ENCODE results near the gene FMNL2. TPM values are rescaled to one million over a fixed set of nuclear protein-coding genes. Genes with fewer than 3 reads are reported as not detected.

FMNL2 gene
- total RNA-seq, 1 donor = 24.2 TPM

GRCh38 chr2:152452256-152452973, 117.4 kb downstream of the FMNL2 start:
- Histone ChIP-seq H3K4me2 (ENCODE audit: insufficient read depth, low read length) (no peak overlapping the region), H3K4me3 (ENCODE audit: insufficient read depth, low read length) (no peak overlapping the region), H4K20me1 (ENCODE audit: insufficient read depth, low read length) (peaks cover 4% of the 10 kb centered on the region), H2AFZ (ENCODE audit: low read length) (no peak overlapping the region), H3K79me2 (ENCODE audit: insufficient read depth, low read length) (peaks cover 41% of the 10 kb centered on the region), H3K4me1 (ENCODE audit: insufficient read depth, low read length) (no peaks in the 10 kb centered on the region), H3K36me3 (ENCODE audit: insufficient read depth, low read length) (no peaks in the 10 kb centered on the region), H3K27ac (ENCODE audit: low read depth, low read length) (no peak overlapping the region), H3K27me3 (ENCODE audit: insufficient read depth, low read length) (no peaks in the 10 kb centered on the region), H3K9me3 (ENCODE audit: low read depth, low read length) (no peaks in the 10 kb centered on the region)
- peak; percentile 36 for DNase-seq (ENCODE audit: insufficient read length, low spot score, missing footprints)
- TF ChIP-seq CTCF (IDR thresholded peaks at IDR 0.05; ENCODE audit: extremely low read depth, low read depth, low read length) = no peak

GRCh38 chr2:152453129-152453911, 118.3 kb downstream of the FMNL2 start:
- Histone ChIP-seq H3K27ac (ENCODE audit: low read depth, low read length) (no peak overlapping the region), H3K27me3 (ENCODE audit: insufficient read depth, low read length) (no peaks in the 10 kb centered on the region), H3K9me3 (ENCODE audit: low read depth, low read length) (no peaks in the 10 kb centered on the region), H3K79me2 (ENCODE audit: insufficient read depth, low read length) (peaks cover 40% of the 10 kb centered on the region), H3K4me3 (ENCODE audit: insufficient read depth, low read length) (no peak overlapping the region), H3K4me1 (ENCODE audit: insufficient read depth, low read length) (no peaks in the 10 kb centered on the region), H2AFZ (ENCODE audit: low read length) (no peak overlapping the region), H4K20me1 (ENCODE audit: insufficient read depth, low read length) (peaks cover 3% of the 10 kb centered on the region), H3K4me2 (ENCODE audit: insufficient read depth, low read length) (no peak overlapping the region), H3K36me3 (ENCODE audit: insufficient read depth, low read length) (no peaks in the 10 kb centered on the region)
- TF ChIP-seq CTCF (IDR thresholded peaks at IDR 0.05; ENCODE audit: extremely low read depth, low read depth, low read length) = no peak
- DNase-seq (ENCODE audit: insufficient read length, low spot score, missing footprints) = no peak

GRCh38 chr2:152454371-152454770, 119.4 kb downstream of the FMNL2 start:
- H3K4me2 ChIP-seq (ENCODE audit: insufficient read depth, low read length) = no peak overlapping the region
- H3K27me3 ChIP-seq (ENCODE audit: insufficient read depth, low read length) = no peaks in the 10 kb centered on the region
- peaks cover 40% of the 10 kb centered on the region for H3K79me2 ChIP-seq (ENCODE audit: insufficient read depth, low read length)
- no peak for DNase-seq (ENCODE audit: insufficient read length, low spot score, missing footprints)
- H3K27ac ChIP-seq (ENCODE audit: low read depth, low read length) = no peak overlapping the region
- H4K20me1 ChIP-seq (ENCODE audit: insufficient read depth, low read length) = peaks cover 3% of the 10 kb centered on the region
- no peaks in the 10 kb centered on the region for H3K4me1 ChIP-seq (ENCODE audit: insufficient read depth, low read length)
- H3K4me3 ChIP-seq (ENCODE audit: insufficient read depth, low read length) = no peak overlapping the region
- no peak overlapping the region for H2AFZ ChIP-seq (ENCODE audit: low read length)
- no peak for TF ChIP-seq CTCF (IDR thresholded peaks at IDR 0.05; ENCODE audit: extremely low read depth, low read depth, low read length)
- H3K36me3 ChIP-seq (ENCODE audit: insufficient read depth, low read length) = no peaks in the 10 kb centered on the region
- H3K9me3 ChIP-seq (ENCODE audit: low read depth, low read length) = no peaks in the 10 kb centered on the region

GRCh38 chr2:152454960-152455359, 120.0 kb downstream of the FMNL2 start:
- DNase-seq (ENCODE audit: insufficient read length, low spot score, missing footprints) = no peak
- Histone ChIP-seq H3K27me3 (ENCODE audit: insufficient read depth, low read length) (no peaks in the 10 kb centered on the region), H3K4me3 (ENCODE audit: insufficient read depth, low read length) (no peak overlapping the region), H3K27ac (ENCODE audit: low read depth, low read length) (no peak overlapping the region), H3K4me1 (ENCODE audit: insufficient read depth, low read length) (no peaks in the 10 kb centered on the region), H2AFZ (ENCODE audit: low read length) (no peak overlapping the region), H3K36me3 (ENCODE audit: insufficient read depth, low read length) (no peaks in the 10 kb centered on the region), H3K79me2 (ENCODE audit: insufficient read depth, low read length) (peaks cover 35% of the 10 kb centered on the region), H3K9me3 (ENCODE audit: low read depth, low read length) (no peaks in the 10 kb centered on the region), H4K20me1 (ENCODE audit: insufficient read depth, low read length) (peaks cover 3% of the 10 kb centered on the region), H3K4me2 (ENCODE audit: insufficient read depth, low read length) (no peak overlapping the region)
- no peak for TF ChIP-seq CTCF (IDR thresholded peaks at IDR 0.05; ENCODE audit: extremely low read depth, low read depth, low read length)

Data from osteoblast (primary cell).